Measurements from ENCODE around the gene GRIP1. TPM values are rescaled to one million over a fixed set of nuclear protein-coding genes. Genes with fewer than 3 reads are reported as not detected.

Gene GRIP1
- total RNA-seq, 1 experiment from 2014 or later = 22.5 TPM

- TF ChIP-seq AFF4 (CRISPR knock-in tag; IDR thresholded peaks at IDR 0.05; ENCODE audit: borderline replicate concordance) = no peak
- no peak for TF ChIP-seq ATF3 (CRISPR knock-in tag; conservative IDR thresholded peaks at IDR 0.05)
- TF ChIP-seq ZNF121 (CRISPR knock-in tag; IDR thresholded peaks at IDR 0.05) = no peak
- TF ChIP-seq CREM (CRISPR knock-in tag; IDR thresholded peaks at IDR 0.05) = no peak
- no peak for TF ChIP-seq ZBTB43 (CRISPR knock-in tag; IDR thresholded peaks at IDR 0.05)
Observed at GRCh38 chr12:66699738-66700482, 21.0 kb upstream of the GRIP1 start (continued).

- CTCF ChIA-PET = interaction anchor here (0.6 to 2.2 kb wide), 5 partner anchors 10 to 150 kb away, joined by 3 to 14 read pairs (median 4); no protein-coding TSS in a partner anchor
- no peak overlapping the region for H3K27ac Mint-ChIP-seq
Observed at GRCh38 chr12:66698558-66698957, 19.7 kb upstream of the GRIP1 start.

More at GRCh38 chr12:66698558-66698957, 19.7 kb upstream of the GRIP1 start:
- Mint-ChIP-seq H3K36me3 (no peaks in the 10 kb centered on the region), H3K4me3 (no peak overlapping the region), H3K9me3 (0 out of 2 replicates have a peak, but pooled peaks cover 3% of the 10 kb centered on the region), H3K27me3 (ENCODE audit: low read depth) (no peaks in the 10 kb centered on the region), H3K4me1 (peaks cover 14% of the 10 kb centered on the region)
- TF ChIP-seq AFF4 (CRISPR knock-in tag; IDR thresholded peaks at IDR 0.05; ENCODE audit: borderline replicate concordance) (no peak), FOXK1 (CRISPR knock-in tag; IDR thresholded peaks at IDR 0.05) (no peak), ZNF121 (CRISPR knock-in tag; IDR thresholded peaks at IDR 0.05) (no peak), SOX15 (CRISPR knock-in tag; IDR thresholded peaks at IDR 0.05) (no peak), SMAD4 (CRISPR knock-in tag; IDR thresholded peaks at IDR 0.05) (no peak), ATF2 (CRISPR knock-in tag; IDR thresholded peaks at IDR 0.05; ENCODE audit: borderline replicate concordance, low read depth) (no peak), ZNF232 (CRISPR knock-in tag; IDR thresholded peaks at IDR 0.05) (no peak), IRF1 (CRISPR knock-in tag; IDR thresholded peaks at IDR 0.05) (no peak), ZNF396 (CRISPR knock-in tag; IDR thresholded peaks at IDR 0.05; ENCODE audit: borderline replicate concordance) (no peak), ATF1 (CRISPR knock-in tag; IDR thresholded peaks at IDR 0.05) (no peak), ZNF416 (CRISPR knock-in tag; IDR thresholded peaks at IDR 0.05) (no peak), GABPB1 (CRISPR knock-in tag; IDR thresholded peaks at IDR 0.05) (no peak), OVOL2 (CRISPR knock-in tag; IDR thresholded peaks at IDR 0.05; ENCODE audit: borderline replicate concordance) (no peak), STAT6 (CRISPR knock-in tag; conservative IDR thresholded peaks at IDR 0.05; ENCODE audit: low read depth) (no peak), MLX (CRISPR knock-in tag; IDR thresholded peaks at IDR 0.05) (no peak)
- POLR2A ChIA-PET = no interaction called here
- DNase-seq (ENCODE audit: low spot score) = no peak
- ATAC-seq = no peak

All from WTC11 (cell line).